Activated naive CD4-positive, alpha-beta T cell treated with anti-CD3 and anti-CD28 coated beads, Interleukin-2, amount 50 U/mL, for 16 hours (primary cell): Measurements from ENCODE around the gene UVRAG.
A peak's percentile ranks its signal among the peaks of the same experiment; 100 is the strongest.

ENCODE experiments used
- DNase-seq: peaks from one replicate; pipeline ENCODE4 v3.0.0-alpha.2; 2020

UVRAG gene

DNA sequence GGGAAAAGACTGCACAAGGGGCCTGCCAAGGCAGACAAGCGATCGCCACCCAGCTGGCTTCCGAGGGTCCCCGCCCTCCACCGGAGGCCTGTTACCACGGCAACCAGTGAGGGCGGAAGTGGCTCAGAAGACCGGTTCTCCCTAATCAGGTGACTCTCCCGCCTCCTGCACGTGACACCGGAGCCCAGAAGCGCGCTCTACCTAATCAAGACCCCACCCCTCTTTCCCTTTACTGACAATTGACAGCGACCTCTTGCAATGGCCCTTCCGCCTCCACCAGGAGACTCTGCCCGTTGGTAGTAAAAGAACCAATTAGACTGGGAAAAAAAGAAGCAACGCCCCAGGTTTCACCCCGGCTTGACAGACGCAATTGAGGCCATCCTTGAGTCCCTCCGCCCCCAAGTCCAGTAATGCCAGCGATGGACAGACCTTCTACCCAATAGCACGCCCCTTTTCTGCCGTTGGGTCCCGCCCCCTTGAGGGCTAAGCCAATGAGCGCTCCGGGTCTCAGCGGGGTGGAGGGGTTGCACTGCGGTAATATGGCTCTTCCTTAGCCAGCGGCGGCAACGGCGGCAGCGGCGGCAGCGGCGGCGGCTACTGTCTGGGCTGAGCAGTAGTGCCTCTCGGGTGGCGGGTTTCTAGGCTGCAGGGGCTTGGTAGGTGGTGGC is at the start of gene UVRAG:
Gene UVRAG (plus strand): TSS at position 534 of the 668 bp plus-strand sequence. CDS start 198 bp downstream, outside the sequence.
- DNase-seq, result peak; percentile 97

DNA sequence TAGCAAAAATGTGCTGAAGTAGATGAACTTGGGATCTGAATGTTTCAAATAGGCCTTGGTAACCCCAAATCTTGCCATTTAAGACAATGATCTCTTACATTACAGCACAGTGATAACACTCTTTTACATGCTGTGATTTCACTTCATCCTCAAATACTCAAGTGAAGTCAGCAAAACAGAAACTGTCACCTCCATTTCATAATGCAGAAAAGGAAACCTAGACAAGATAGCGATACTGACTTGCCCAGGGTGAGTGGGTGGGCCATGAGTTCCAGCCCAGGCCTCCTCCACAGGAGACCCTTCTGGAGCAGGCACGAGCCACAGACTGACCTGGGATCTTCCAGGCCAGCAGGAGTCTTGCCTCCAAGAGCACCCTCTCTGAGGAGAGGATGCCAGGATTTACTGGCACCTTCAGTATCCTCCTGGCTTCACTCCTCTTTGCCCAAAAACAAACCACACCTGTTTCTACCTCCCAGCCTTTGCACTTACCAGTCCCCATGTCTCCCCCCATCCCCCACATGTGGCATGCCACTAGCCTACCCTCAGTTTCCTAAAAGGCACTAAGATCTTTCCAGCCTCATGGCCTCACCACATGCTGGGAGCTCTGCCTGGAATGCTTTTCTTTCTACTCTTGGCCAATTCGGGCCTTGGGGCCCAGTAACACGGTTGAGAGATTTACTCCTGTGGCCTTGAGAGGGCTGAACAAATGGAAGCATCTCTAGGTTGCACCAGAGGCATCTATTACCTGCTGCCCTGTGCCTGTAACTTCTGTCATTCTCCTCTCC is 48.4 kb upstream of the UVRAG start:
- no peak for DNase-seq

DNA sequence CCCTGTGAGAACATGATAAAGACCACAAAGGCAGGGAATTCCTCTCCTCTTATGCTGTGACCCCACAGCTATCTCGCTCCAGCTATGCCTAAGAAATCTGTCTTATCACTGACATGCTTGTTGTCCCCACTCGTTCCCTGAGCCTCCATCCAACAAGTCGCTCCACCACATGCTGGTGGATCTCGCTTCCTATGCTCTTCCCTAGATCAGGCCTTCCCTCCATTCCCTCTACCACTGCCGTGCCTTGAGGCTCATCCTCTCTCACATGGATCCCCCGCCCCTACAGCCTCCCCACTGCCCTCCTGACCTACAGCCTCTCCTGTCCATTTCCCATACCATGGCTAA is 47.8 kb upstream of the UVRAG start:
- no peak for DNase-seq

DNA sequence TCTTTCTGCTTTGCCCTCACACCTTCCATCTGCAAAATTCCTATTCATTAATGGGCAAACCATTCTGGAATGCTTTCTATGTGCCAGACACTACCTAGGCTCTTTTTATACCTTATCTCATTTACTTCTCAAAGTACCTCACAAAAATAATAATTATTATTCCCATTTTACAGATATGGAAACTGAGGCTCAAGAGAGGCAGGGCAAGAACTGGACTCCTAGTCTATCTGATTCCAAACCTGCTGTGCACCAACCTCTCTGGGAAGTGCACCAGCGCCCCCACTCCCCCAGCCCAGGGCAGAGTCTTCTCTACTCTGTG is 47.3 kb upstream of the UVRAG start:
- DNase-seq, result no peak

DNA sequence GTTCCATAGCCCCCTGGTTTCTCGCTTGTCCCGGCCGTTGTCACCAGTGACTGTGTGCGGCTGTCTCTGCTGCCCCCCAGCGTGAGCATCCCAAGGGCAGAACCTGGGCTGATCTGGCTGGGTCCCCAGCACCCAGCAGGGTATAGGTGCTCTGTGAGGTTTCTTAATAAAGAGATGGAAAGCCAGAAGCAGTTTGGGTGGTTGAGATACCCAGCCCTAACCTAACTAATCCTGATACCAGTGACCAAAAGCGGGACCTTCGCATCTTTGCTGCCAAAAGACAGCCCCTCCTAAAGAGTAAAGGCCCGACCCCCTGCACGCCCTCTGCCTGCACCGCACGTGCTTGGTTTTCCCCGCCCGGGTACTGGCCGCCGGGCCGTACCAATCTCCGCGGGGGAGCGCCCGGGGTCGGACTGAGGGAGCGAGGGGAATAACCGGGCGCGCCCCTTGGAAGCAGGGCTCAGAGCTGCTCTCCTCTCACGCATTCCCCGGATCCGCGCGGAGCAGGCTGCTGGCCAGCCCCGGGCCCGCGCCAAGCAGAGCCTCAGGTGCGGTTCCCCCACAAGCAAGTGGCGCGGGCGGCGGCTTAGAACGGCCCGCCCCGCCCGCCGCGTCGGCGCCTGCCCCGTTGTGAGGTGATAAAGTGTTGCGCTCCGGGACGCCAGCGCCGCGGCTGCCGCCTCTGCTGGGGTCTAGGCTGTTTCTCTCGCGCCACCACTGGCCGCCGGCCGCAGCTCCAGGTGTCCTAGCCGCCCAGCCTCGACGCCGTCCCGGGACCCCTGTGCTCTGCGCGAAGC is 46.7 kb upstream of the UVRAG start, which contains the start of gene DGAT2:
Gene DGAT2 (plus strand): TSS at position 667 of the 797 bp plus-strand sequence. CDS start 214 bp downstream, outside the sequence.
- peak; percentile 83 for DNase-seq

DNA sequence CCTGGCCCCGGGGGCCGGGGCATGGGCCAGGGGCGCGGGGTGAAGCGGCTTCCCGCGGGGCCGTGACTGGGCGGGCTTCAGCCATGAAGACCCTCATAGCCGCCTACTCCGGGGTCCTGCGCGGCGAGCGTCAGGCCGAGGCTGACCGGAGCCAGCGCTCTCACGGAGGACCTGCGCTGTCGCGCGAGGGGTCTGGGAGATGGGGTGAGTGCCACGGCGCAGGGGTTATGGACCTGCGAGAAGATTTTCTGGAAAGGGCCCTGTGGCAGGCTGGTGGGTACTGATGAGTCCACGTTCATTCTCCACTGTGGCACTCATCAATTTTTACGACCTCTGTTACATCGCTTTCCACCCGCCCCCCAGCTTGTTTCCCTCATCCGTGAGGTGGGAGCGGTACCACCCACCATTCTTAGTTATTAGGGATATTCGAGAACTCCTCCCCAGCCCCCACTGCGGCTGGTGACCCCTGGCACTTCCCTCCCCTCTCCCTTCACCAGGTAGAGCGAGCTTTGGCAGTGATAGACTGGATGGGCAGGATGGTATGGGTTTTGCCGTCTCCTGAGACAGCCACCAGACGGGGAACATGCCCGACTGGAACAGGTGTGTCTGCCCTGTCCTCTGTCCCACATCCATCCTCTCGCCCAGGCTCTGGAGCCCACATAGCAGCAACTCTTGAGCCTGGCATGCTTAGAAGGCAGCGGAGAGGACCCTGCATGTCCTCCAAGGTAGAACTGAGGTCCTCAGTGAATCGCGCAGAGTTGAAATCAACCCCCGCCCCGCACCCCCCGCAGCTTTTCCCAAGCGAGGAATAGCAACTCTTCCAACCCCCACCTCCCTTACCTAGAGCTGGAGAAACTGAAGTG is 45.9 kb upstream of the UVRAG start:
- DNase-seq, result peak; percentile 12

DNA sequence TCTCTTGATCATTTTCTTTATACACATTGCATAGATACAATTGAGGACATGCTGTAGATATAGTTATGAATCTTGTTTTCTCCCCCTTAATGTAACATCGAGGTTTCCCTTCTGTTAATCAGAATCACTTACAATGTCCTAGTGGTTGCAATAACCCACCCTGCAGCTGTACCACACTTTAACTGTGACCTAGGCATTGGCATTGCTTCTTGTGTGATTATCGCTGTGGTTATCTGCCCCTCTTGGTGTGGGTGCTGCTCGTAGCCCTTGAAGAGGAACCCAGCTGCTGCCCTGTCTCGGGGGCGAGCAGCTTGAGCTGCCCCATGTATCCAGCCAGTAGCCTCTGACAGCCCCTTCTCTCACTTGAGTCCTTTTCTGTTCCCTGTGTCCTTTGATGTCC is 44.9 kb upstream of the UVRAG start:
- DNase-seq, result no peak

DNA sequence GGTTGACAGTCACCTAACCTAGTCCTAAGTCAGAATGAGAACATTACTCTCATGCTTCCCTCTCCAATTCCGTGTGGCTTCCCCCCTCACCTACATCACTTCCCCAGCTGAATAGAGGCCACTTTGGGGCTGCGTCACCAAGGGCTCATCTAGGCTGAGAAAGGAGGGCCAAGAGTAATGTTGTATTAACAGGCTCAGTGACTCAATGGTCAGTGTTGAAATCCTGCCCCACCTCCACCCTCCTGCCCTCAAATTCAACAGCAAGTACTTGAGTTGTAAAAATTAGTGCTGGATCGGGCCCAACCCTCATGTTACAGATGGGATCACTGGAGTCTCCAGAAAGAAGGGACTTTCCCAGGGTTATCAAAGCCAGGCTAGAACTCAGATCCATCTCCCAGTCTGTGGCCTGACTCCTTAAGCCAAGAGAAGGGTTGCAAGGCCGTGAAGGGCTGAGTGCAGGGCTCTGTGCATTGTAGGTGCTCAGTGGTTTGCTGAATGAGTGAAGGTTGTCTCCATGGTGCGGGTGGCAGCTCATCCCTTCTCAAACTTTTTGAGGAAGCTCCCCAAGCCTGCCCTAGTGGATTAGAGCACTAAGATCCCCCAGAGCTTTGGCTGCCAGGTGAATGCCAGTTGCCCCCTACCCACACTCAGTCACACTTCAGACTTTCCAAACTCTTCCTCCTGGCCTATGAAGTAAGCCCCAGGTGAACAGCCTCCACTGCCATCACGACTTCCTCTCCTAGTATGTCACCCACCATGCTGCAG is 43.2 kb upstream of the UVRAG start:
- DNase-seq, result no peak

DNA sequence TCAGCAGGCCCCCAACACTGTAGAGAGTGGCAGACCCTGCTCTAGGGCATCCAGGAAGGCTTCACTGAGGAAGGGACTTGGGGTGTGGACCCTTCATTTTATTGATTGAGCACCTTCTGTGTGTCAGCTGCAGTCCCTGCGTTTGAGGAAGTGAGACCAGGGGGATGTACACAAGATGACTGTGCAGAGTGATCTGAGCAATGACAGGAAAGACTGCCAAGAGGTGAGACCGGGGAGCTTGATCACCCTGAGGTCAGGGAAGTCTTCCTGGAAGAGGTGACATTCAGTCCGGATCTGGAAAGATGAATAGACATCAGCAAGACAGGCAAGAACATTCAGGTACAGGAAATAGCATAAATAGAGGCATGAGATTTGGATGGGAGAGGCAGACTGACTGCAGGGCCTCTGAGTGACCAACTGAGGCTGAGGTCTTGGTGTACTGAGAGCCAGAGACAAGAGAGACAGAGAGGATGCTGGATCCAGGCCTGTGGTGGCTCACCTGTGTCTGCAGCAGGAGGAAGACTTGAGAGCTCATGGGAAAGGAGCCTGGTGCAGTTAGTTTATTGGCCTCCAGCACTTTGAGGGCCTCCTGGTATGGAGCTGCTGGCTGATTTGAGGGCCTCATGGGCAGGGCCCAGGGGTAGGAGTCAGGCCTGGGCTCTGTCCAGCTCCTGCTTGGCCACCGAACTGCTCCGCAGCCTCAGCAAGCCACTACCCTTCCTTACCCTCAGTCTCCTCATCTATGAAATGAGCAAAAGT is 41.2 kb upstream of the UVRAG start:
- DNase-seq, result no peak

DNA sequence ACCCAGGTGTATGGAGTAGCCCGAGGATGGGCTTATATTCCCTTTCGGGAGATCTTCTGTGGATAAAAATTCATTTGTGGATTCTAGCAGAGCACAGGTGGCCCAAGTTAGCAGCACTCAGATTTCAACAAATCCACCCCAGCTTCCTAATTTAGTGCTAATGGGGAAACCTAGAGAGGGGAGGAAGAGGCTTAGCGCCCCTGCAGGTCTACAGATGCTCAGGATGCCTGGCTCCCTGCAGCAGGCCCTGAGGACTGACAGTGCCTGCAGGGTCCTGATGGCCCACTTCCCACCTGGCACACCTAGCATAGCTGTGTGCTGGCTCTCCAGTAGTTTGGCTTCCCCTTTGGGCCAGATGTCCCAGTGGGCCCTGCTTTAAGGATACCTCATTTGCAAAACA is 40.0 kb upstream of the UVRAG start:
- no peak for DNase-seq

DNA sequence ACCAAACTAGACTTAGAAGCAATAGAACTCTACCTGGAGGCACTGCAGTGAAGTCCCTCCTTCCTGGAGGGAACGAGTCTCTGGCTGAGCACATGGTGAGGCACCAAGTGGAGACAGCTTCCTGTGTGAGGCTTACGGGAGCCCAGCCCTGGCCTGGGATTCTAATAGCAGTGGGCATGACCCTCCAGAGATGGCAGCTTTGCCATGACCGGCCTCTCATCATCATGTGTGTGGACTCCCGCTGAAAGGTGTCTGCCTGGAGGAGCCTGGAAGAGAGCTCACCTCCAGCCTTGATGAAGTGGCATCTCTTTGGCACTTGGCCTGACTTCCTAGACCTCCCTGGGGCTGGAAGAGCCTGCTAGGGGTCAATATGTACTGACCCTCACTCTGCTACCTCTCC is 38.5 kb upstream of the UVRAG start:
- no peak for DNase-seq

DNA sequence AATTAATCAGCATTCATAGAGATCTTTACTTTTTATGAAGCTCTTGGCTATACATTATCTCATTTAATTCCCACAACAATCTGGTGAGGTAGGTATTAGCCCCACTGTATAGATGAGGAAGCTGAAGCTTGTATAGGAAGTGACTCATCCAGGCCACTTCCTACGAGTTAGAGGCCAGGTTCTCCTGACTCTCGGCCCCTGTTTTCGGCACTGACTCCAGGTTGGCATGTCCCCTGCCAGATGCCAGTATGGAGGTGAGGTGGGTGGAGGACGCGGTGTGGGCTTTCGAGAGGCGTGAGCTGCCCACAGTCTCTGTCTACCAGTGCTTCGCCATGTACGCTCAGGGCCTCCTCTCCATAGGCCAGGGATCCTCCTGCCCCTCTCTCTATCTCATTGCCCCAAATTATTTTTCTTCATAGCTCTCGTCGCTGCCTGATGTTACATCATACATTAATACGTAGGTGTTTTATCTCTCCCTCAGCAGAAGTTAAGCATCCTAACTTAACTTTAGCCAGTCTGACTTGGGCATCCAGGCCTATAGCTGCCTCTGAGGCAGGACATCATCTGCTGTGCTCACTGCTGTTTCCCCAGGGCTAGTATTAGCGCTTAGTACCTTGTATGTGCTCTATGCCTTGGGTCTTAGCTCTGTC is 37.4 kb upstream of the UVRAG start:
- DNase-seq, result no peak

DNA sequence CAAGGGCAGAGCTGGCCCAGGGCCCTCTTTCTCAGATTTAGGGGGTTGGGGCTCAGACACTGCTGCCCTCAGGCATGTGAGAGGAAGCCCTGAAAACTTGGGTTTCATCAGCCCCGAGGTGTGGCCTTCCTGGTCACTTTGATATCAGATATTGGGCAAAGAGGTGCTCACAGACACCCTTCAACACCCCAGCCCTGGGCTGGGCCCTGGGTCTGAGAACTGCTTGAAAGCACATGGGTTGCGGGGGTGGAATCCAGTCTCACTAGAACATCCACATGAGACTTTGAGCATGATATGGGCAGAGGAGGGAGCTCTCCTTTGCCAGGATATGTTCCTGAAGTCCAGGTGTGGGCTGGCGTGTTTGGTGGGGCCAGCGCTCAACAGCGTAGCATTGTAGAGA is 36.0 kb upstream of the UVRAG start:
- DNase-seq, result no peak

DNA sequence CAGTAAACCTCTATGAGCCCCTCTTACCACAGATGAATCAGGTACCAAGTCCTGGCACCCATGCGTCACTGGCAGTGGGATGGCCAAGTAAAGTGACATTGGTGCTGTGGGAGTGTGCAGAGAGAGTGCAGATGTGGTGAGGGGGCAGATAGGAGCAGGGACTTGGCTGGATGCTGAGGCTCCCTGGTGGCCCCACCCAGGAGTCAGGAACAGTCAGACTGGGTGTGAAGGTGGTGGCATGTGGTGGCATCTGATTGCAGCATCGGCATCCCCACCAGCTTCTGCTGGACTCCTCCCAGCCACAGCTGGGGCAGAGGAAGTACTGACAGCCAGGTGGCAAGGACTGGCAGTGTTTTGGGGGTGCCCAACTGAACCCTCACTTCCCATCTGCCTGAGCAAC is 35.0 kb upstream of the UVRAG start:
- DNase-seq, result no peak

DNA sequence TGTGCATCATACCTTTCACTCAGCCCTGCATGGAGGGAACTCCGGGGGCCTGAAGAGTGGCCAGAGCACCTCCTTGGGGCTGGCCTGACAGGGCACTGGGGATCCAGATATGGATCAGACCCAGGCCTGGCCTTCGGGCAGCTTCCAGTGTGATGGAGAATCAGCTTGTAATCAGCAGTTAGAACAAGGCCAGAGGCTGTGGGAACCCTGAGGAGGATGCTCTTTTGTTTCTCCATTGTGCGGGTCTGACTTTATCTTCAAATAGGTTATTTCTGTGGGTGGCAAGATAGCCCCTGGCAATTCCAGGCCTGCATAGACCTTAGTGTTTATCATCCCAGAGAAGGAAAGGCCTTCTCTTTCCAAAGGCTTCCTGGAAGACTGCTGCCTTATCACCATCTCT is 34.1 kb upstream of the UVRAG start:
- no peak for DNase-seq

DNA sequence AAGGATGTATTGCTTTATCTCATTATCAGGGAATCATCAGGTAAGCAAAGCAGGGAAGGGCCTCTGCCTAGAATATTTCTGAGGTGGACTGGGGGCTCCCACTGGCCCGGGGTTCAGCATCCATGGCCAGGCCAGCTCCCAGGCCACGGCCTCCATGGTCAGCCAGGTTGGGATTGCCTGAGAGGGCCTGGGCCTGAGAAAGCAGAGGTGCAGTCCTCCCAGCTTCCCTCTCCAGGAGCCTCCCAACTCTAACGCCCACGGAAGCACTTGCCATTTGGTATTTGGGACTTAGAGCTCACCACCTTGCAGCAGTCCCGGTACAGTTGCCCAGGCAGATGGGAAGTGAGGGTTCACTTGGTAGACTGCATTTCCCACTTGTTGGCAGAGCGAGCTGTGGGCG is 33.7 kb upstream of the UVRAG start:
- no peak for DNase-seq

DNA sequence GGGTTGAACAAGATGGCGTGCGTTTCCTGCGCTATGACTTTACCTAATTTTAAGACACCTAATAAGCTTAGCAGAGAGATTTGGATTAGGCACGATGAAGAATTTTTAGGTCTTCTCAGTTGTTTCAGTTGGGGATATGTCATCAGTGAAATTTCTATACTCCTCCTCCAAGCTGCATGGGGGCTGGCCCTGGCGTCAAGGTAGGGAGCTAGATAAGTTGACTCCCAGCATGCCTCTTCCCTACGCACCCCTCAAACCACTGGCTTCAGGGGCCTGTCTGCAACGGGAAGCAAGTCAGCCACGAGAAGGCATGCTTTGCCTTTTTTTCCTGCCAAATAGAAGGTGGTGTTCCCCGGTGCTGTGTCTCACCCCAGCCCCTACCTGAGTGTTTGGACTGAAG is 33.2 kb upstream of the UVRAG start:
- no peak for DNase-seq

DNA sequence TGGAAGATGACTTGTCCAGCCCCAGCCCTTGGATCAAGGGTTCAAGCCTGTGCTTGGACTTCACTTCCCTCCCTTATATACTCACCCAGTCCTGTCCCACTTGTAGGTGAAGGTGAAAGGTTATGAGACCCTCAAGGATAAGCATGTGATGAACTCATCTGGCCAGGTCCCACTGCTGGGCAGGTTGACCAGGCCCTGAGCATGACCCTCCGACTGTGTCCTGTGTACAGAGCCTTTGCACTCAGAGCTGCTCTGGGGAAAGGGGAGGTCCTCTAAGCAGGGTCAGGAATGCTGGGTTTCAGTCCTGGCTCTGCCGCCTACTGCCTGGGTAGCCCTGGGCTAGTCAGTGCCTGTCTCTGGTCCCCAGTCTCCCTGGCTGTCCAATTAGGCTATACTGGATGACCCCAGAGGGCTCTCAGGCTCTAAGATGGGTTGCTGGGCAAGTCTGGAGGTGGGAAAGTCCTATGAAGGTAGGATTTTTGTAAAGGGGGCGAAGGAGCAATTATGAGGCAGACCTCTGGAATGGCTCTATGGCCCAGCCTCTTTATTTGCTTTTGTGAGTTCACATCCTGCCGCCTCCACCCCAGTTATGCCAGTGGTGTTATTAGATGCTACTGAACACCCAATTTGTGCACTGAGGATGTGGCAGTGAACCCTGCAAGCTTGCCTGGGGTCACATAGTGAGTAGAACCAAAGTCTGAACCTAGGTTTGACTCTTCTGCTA is 32.3 kb upstream of the UVRAG start:
- no peak for DNase-seq

DNA sequence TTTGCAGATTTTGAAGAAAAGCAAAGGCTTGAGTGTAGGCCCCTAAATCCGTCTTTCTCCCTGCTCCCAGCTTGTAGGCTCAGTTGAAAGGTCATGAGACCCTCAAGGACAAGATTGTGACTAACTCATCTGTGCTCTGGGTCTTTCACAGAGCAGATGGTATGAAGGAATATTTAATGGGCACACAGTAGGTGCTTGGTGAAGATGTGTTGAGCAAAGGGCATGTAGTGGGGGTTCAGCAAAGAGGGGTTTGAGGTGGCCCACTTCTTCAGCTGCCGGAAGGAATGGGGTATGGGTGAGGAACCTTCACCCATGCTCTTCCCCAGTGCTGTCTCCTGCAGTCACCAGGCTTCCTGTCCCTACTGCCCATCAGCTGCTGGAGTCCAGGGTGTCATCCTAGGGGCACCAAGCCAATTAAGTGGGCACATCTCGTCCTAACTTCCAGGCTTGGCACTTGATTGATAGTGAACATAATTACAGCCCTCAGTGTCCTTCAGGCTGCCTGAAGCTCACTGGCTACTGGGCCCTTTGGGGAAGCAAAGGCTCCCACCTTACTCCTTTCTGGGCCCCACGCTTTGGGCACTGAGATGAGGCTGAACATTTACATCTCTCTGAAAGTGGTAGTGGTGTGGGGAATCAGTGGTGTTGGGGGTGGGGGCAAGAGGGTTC is 31.5 kb upstream of the UVRAG start:
- DNase-seq, result no peak

DNA sequence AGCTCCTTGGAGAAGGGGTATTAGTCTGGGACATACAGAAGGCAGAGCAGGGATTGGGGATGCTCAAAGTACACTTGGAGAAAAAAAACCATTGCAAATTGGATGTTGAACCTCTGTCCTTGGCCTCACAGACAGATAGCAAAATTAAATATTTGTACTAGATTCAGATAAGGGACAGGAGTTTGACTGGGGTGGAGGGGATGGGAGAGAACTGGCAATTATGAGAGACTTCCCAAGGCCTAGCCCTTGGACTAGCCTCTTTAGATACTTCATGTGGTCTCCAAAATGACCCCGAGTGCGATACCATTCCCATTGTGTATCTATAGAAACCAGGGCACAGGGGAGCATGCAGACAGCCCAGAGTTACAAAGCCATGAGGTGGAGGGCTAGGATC is 30.9 kb upstream of the UVRAG start:
- DNase-seq, result no peak
